Measurements from ENCODE around the gene SNX4. TPM values are rescaled to one million over a fixed set of nuclear protein-coding genes. Genes with fewer than 3 reads are reported as not detected.

Gene SNX4
- total and polyA plus RNA-seq, 2 of the 8 experiments (the other 6 are each of a cell fraction or from before 2014, with no cell fraction given): 7.2 to 23.1 TPM

GRCh38 chr3:125480656-125481374 lies 39.2 kb downstream of the SNX4 start (continued):
- TF ChIP-seq GABPA (IDR thresholded peaks at IDR 0.05; ENCODE audit: borderline replicate concordance, insufficient read depth, low read length): no peak
- no peak for TF ChIP-seq PHF8 (conservative IDR thresholded peaks at IDR 0.05; ENCODE audit: low read depth, low read length)
